Measurements from ENCODE around the gene TMEM141. TPM values are rescaled to one million over a fixed set of nuclear protein-coding genes. Genes with fewer than 3 reads are reported as not detected.

Gene TMEM141
- polyA plus RNA-seq, 1 of the 3 experiments (the other 2 are of a cell fraction), result 112 TPM

- H3K27me3 ChIP-seq (ENCODE audit: insufficient read depth), result no peaks in the 10 kb centered on the region
- DNase-seq, result no peak
- ChIA-PET CTCF (interaction anchor here (0.6 to 5.0 kb wide), 23 partner anchors 9 to 252 kb away, joined by 3 to 36 read pairs (median 4); partner anchors contain the start of genes AJM1, LCN15 and RABL6), POLR2A (interaction anchor here (0.6 kb wide), 1 partner anchor 74 kb away, joined by 3 read pairs; no protein-coding TSS in a partner anchor)
- peak overlapping the region; percentile 100 for H3K4me2 ChIP-seq
- peaks cover 7 to 42% of the 10 kb centered on the region in 2 experiments for H3K4me1 ChIP-seq (ENCODE audit: control insufficient read depth in 1 of 2, insufficient read depth in 2 of 2, low read depth in 1 of 2, low read length in 1 of 2)
- TF ChIP-seq CHD2 (IDR thresholded peaks at IDR 0.05; ENCODE audit: low read length, partially characterized antibody), result no peak
- no peak for TF ChIP-seq SMC3 (IDR thresholded peaks at IDR 0.05; ENCODE audit: low read depth, low read length)
- TF ChIP-seq ZBTB33 (IDR thresholded peaks at IDR 0.05; ENCODE audit: borderline replicate concordance, low read depth), result no peak
- no peak for TF ChIP-seq POLR2AphosphoS5 (IDR thresholded peaks at IDR 0.05; ENCODE audit: low read depth, low read length)
- TF ChIP-seq TEAD4 (IDR thresholded peaks at IDR 0.05; ENCODE audit: borderline replicate concordance, insufficient read depth), result no peak
- no peak for TF ChIP-seq EZH2phosphoT487 (IDR thresholded peaks at IDR 0.05; ENCODE audit: borderline replicate concordance, low read depth)
- TF ChIP-seq MEF2A (IDR thresholded peaks at IDR 0.05; ENCODE audit: borderline replicate concordance, low read depth), result no peak
- no peak for TF ChIP-seq GABPA (IDR thresholded peaks at IDR 0.05; ENCODE audit: low read depth)
- TF ChIP-seq RAD21 (IDR thresholded peaks at IDR 0.05; ENCODE audit: low read length), result no peak
- TF ChIP-seq REST (IDR thresholded peaks at IDR 0.05; ENCODE audit: low read depth, low read length), result no peak
- no peak for TF ChIP-seq NRF1 (IDR thresholded peaks at IDR 0.05; ENCODE audit: low read depth, low read length)
- no peak for TF ChIP-seq RFX5 (IDR thresholded peaks at IDR 0.05; ENCODE audit: low read length)
- no peak for TF ChIP-seq IRF3 (IDR thresholded peaks at IDR 0.05; ENCODE audit: low read depth, low read length)
- no peak for TF ChIP-seq JUND (IDR thresholded peaks at IDR 0.05)
- TF ChIP-seq RXRA (IDR thresholded peaks at IDR 0.05; ENCODE audit: borderline replicate concordance, low read depth), result no peak
- TF ChIP-seq PBX3 (IDR thresholded peaks at IDR 0.05), result no peak
- TF ChIP-seq GATA2 (CRISPR knock-in tag; IDR thresholded peaks at IDR 0.05), result no peak
- no peak for TF ChIP-seq TAF1 (IDR thresholded peaks at IDR 0.05; ENCODE audit: borderline replicate concordance, low read depth, low read length)
- TF ChIP-seq FOSL2 (IDR thresholded peaks at IDR 0.05; ENCODE audit: borderline replicate concordance, low read depth), result no peak
- no peak for TF ChIP-seq ELF1 (IDR thresholded peaks at IDR 0.05)
- no peaks in the 10 kb centered on the region for H3K9me3 ChIP-seq
- WGBS (ENCODE audit: low lambda C conversion rate), result 75% methylated on average over 11 of the region's 15 CpGs
- no peaks in the 10 kb centered on the region for H3K9me2 ChIP-seq
- peaks cover 11% of the 10 kb centered on the region for H3K79me2 ChIP-seq (ENCODE audit: insufficient read depth)
- H3K36me3 ChIP-seq (replicated peaks in 1 of 2; ENCODE audit: control insufficient read depth in 1 of 2, insufficient read depth in 2 of 2, low read length in 1 of 2), result peaks cover 0 to 9% of the 10 kb centered on the region in 2 experiments
- no peak overlapping the region; a peak in 2 of 4 replicates for H3K27ac ChIP-seq (ENCODE audit: low read depth in 2 of 2, low read length in 1 of 2)
- H3K4me3 ChIP-seq (ENCODE audit: low read depth in 2 of 2, low read length in 1 of 2), result peak overlapping the region; percentile 89 to 95
- peaks cover 16% of the 10 kb centered on the region for H3F3A ChIP-seq (replicated peaks; ENCODE audit: insufficient read depth)
- H4K20me1 ChIP-seq (ENCODE audit: insufficient read depth), result peaks cover 5% of the 10 kb centered on the region; the same call in 1 of the 2 replicates
- H3K9ac ChIP-seq, result no peak overlapping the region
- no peak overlapping the region for H2AFZ ChIP-seq (ENCODE audit: low read depth)
Measured at GRCh38 chr9:136792321-136793085, 1.4 kb downstream of the TMEM141 start.
